GM12872 (cell line): ENCODE results near the gene LPAR3.

Source experiments
- TF ChIP-seq, protein P1 (sequence below): IDR thresholded peaks from 3 replicates; pipeline ENCODE4 v1.5.1; 2011; ENCODE audit warnings: low read depth, mild to moderate bottlenecking, low read length, moderate library complexity; ENCODE audit not compliant: insufficient read depth

LPAR3 gene

DNA sequence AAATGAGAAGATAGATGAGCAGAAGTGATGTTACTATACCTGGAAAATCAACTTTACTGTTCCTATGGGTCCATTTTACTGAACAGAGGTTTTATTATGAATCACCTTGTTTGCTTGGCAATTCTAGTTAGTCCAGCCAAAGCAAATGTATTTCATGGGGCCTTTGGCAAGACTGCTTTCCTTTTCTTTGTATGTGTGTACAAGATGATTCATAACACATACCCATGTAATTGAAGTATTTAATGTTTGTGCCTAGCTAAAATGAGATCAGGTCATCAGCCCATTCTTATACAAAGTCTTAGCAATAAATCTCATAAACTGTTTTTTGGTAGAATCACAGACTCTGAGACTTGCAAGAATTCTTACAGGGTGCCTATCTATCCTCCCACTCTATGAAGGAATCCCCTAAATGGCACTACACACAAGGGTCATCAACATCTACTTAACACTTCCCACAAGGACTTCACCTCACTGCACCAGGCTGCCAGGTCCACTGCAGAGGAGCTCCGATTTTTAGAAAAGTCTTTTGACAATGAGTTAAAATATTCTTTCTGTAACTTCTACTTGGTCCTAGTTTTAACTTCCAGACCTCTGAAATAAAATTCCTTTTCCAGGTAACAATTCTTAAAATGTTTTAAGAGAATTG is 58.5 kb downstream of the LPAR3 start:
- TF ChIP-seq, protein P1, sequence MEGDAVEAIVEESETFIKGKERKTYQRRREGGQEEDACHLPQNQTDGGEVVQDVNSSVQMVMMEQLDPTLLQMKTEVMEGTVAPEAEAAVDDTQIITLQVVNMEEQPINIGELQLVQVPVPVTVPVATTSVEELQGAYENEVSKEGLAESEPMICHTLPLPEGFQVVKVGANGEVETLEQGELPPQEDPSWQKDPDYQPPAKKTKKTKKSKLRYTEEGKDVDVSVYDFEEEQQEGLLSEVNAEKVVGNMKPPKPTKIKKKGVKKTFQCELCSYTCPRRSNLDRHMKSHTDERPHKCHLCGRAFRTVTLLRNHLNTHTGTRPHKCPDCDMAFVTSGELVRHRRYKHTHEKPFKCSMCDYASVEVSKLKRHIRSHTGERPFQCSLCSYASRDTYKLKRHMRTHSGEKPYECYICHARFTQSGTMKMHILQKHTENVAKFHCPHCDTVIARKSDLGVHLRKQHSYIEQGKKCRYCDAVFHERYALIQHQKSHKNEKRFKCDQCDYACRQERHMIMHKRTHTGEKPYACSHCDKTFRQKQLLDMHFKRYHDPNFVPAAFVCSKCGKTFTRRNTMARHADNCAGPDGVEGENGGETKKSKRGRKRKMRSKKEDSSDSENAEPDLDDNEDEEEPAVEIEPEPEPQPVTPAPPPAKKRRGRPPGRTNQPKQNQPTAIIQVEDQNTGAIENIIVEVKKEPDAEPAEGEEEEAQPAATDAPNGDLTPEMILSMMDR, result no peak

DNA sequence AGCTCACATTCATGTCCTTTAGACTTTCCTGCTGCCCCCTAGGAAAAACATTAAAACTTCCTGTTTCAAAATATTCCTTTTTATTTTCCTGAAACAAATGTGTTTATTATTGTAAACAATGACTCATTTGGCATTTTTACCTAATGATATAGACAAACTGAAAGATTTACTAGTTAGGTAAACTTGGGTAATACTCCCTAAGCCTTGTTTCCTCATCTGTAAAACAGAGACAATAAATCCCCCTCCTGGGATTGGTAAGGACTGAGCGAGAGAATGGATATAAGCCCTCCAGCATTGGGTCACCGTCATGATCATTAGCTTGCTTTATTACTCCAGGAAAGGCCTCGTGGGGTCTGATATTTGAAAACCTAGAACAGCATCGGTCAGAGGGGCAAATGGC is 59.8 kb downstream of the LPAR3 start:
- TF ChIP-seq, protein P1, result no peak

DNA sequence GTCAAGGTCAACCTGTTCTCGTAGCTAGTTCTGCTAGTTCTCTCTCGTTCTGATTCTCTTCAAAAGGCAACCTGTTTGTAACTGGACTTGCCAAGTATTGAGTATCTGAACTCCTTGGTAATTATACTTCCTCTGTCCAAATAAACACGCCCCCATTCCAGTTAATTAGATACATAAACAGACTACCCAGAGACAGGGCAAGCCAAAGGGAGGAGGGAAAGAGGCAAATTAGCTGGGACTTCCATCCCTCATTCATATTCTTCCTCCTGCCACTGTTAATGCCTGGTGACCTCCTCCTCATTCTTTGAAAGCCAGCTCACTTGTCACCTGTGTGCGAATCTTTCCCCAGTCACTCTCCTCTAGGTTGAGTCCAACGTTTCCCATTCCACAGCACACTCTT is 62.9 kb downstream of the LPAR3 start:
- TF ChIP-seq, protein P1, result no peak

- TF ChIP-seq, protein P1, result no peak
These were observed 65.0 kb downstream of the LPAR3 start for GRCh38 chr1:84827976-84828375.

DNA sequence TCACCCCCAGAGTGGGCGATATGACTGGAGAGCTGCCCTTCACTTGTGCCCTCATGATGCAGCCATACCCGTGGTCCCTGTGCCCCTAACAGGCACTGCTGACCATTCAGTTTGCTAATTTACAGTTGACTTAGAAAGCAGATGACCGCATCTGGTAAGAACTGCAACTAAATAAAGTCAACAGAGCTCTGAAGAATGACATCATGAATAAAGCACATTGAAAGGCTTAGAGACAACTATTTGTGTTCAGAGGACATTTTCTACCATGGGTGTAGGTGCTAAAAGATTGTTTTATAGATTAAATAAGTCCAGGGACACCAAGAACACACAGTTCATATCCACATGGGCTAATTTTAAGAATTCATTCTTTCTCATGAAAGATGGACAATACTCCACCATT is 65.5 kb downstream of the LPAR3 start:
- TF ChIP-seq, protein P1, result no peak

- TF ChIP-seq, protein P1, result no peak
These were observed 67.8 kb downstream of the LPAR3 start for GRCh38 chr1:84825161-84825560.

DNA sequence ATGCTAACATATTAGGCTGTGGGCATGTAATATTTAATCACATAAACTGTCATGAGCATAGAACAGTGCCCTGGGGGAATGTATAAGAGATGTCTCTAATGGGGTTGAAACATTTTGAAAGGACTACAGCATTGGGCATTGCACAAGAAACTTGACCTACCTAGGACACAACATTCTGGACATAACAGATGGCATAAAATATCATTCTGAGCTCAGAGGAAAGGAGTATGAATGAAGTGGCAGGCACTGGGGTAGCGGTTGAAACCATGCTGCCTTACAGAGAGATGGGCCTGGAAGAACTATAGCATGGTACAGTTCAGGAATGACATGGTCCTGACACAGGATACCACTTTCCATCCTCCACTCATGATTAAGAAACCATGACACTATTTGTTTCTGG is 69.0 kb downstream of the LPAR3 start:
- TF ChIP-seq, protein P1, result no peak
